ENCODE results near the gene NUMBL. TPM values are rescaled to one million over a fixed set of nuclear protein-coding genes. Genes with fewer than 3 reads are reported as not detected.

The NUMBL gene
- total and polyA plus RNA-seq, 2 experiments from 2014 or later, result 15.7 to 32.1 TPM

DNA sequence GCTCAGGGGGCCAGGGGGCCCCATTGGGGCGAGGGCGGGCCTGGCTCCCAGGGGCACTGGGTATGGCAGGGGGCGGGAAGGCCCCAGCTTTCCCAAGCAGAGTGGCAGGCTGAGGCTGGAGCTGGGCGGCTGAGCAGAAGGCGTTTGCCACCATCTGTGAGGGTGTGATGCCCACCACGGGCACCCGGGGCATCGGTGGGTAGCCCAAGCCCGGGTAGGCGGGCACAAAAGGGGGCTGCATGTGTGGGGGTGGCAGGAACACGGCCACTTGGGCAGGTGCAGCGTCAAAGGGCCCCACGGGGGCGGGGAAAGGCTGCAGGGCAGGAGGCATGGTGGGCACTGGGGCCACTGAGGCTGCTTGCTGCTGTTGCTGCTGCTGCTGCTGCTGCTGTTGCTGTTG is 22.8 kb downstream of the NUMBL start:
- H4K20me1 ChIP-seq (ENCODE audit: insufficient read depth, poor library complexity, severe bottlenecking), result no peaks in the 10 kb centered on the region
- no peak for DNase-seq (ENCODE audit: low spot score)
- TF ChIP-seq, protein P1, sequence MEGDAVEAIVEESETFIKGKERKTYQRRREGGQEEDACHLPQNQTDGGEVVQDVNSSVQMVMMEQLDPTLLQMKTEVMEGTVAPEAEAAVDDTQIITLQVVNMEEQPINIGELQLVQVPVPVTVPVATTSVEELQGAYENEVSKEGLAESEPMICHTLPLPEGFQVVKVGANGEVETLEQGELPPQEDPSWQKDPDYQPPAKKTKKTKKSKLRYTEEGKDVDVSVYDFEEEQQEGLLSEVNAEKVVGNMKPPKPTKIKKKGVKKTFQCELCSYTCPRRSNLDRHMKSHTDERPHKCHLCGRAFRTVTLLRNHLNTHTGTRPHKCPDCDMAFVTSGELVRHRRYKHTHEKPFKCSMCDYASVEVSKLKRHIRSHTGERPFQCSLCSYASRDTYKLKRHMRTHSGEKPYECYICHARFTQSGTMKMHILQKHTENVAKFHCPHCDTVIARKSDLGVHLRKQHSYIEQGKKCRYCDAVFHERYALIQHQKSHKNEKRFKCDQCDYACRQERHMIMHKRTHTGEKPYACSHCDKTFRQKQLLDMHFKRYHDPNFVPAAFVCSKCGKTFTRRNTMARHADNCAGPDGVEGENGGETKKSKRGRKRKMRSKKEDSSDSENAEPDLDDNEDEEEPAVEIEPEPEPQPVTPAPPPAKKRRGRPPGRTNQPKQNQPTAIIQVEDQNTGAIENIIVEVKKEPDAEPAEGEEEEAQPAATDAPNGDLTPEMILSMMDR (IDR thresholded peaks at IDR 0.05; ENCODE audit: poor library complexity), result no peak
- TF ChIP-seq EZH2phosphoT487 (IDR thresholded peaks at IDR 0.05; ENCODE audit: low read depth, severe bottlenecking, unreplicated experiment) (no peak), EZH2 (IDR thresholded peaks at IDR 0.05; ENCODE audit: borderline replicate concordance) (no peak)
- H3K4me3 ChIP-seq, result no peak overlapping the region
- H3K36me3 ChIP-seq (replicated peaks; ENCODE audit: insufficient read depth, low read depth), result no peaks in the 10 kb centered on the region
- peaks cover 3% of the 10 kb centered on the region for H3K4me1 ChIP-seq (ENCODE audit: insufficient read depth)
- H3K79me2 ChIP-seq, result no peaks in the 10 kb centered on the region
- H3K4me2 ChIP-seq, result no peak overlapping the region
- 97% methylated on average over 12 of the region's 14 CpGs for WGBS (ENCODE audit: low lambda C conversion rate, missing lambda C conversion rate)
- no peak overlapping the region for H2AFZ ChIP-seq
- H3K27ac ChIP-seq, result no peak overlapping the region
- H3K9me2 ChIP-seq (replicated peaks; ENCODE audit: insufficient read depth), result no peaks in the 10 kb centered on the region
- H3K9me3 ChIP-seq (ENCODE audit: low read depth), result no peaks in the 10 kb centered on the region
- H3K27me3 ChIP-seq, result no peaks in the 10 kb centered on the region

DNA sequence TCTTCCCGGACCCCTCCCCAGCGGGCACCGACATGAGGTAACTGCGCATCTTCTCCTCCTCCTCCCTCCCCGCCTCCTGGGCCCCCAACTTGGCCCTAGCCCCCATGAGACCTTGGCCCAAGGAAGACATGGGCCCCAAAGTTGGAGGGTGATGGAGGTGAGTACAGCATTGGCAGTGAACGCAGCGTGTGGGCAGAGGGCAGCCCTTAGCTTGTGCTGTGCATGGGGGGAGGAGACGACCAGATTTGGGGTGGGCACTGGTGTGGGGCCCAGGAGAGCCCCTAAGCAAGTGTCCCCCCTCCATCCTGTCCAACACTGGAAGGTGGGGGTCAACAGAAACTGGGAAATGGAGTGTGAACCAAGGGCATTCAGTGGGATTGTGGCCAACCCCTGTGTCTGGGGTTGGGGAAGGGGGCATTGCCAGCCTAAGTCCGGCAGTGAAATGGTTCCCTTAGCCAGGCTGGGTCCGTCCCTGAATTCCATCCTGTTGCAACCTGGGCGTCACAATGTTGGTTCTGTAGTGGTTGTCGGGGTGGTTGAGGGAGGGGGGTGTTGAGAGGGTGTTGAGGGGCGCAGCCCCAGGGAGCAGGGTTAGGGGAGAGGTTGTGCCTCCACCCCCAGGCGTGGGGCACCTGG is 23.5 kb downstream of the NUMBL start:
- no peaks in the 10 kb centered on the region for H3K27me3 ChIP-seq
- H3K4me3 ChIP-seq, result no peak overlapping the region
- no peaks in the 10 kb centered on the region for H3K9me2 ChIP-seq (replicated peaks; ENCODE audit: insufficient read depth)
- no peaks in the 10 kb centered on the region for H4K20me1 ChIP-seq (ENCODE audit: insufficient read depth, poor library complexity, severe bottlenecking)
- no peak overlapping the region for H2AFZ ChIP-seq
- H3K4me2 ChIP-seq, result no peak overlapping the region
- no peak overlapping the region for H3K27ac ChIP-seq
- WGBS (ENCODE audit: low lambda C conversion rate, missing lambda C conversion rate), result 95% methylated on average over 13 of the region's 14 CpGs
- no peaks in the 10 kb centered on the region for H3K9me3 ChIP-seq (ENCODE audit: low read depth)
- no peaks in the 10 kb centered on the region for H3K79me2 ChIP-seq
- TF ChIP-seq, protein P1 (IDR thresholded peaks at IDR 0.05; ENCODE audit: poor library complexity), result no peak
- peaks cover 3% of the 10 kb centered on the region for H3K4me1 ChIP-seq (ENCODE audit: insufficient read depth)
- H3K36me3 ChIP-seq (replicated peaks; ENCODE audit: insufficient read depth, low read depth), result no peaks in the 10 kb centered on the region
- DNase-seq (ENCODE audit: low spot score), result no peak

- peak; percentile 29 for DNase-seq (ENCODE audit: low spot score)
- TF ChIP-seq EZH2 (IDR thresholded peaks at IDR 0.05; ENCODE audit: borderline replicate concordance) (no peak), EZH2phosphoT487 (IDR thresholded peaks at IDR 0.05; ENCODE audit: low read depth, severe bottlenecking, unreplicated experiment) (no peak)
- TF ChIP-seq, protein P1 (IDR thresholded peaks at IDR 0.05; ENCODE audit: poor library complexity), result no peak
- H3K36me3 ChIP-seq (replicated peaks; ENCODE audit: insufficient read depth, low read depth), result no peaks in the 10 kb centered on the region
- no peaks in the 10 kb centered on the region for H3K79me2 ChIP-seq
- H3K4me1 ChIP-seq (ENCODE audit: insufficient read depth), result peaks cover 3% of the 10 kb centered on the region
- H3K4me3 ChIP-seq, result peak overlapping the region; percentile 92
- no peaks in the 10 kb centered on the region for H3K9me3 ChIP-seq (ENCODE audit: low read depth)
- H3K4me2 ChIP-seq, result peak overlapping the region; percentile 98
- peak overlapping the region; percentile 88 for H3K27ac ChIP-seq
- H3K9me2 ChIP-seq (replicated peaks; ENCODE audit: insufficient read depth), result no peaks in the 10 kb centered on the region
- WGBS (ENCODE audit: low lambda C conversion rate, missing lambda C conversion rate), result 60% methylated on average over 24 of the region's 24 CpGs
- H2AFZ ChIP-seq, result peak overlapping the region; percentile 93
- H4K20me1 ChIP-seq (ENCODE audit: insufficient read depth, poor library complexity, severe bottlenecking), result no peaks in the 10 kb centered on the region
- H3K27me3 ChIP-seq, result no peaks in the 10 kb centered on the region
Measured at GRCh38 chr19:40663695-40664692, 26.5 kb downstream of the NUMBL start.
